Endometrial microvascular endothelial cells (primary cell): ENCODE results near the gene ARF1. TPM values are rescaled to one million over a fixed set of nuclear protein-coding genes. Genes with fewer than 3 reads are reported as not detected.
"Not testable (repeated sequence)": the region's sequence is repeated elsewhere in the genome, so short reads cannot be mapped to it uniquely, and the experiment has no call there.

Source experiments
- in situ Hi-C: cut with HindIII; loops from 2 replicates; pipeline ENCODE4 v1.10.0; 2017; ENCODE audit warnings: low sequenced_read_pairs, low pct_unique_long_range_greater_than_20kb; ENCODE audit errors: inconsistent ontology term
- total RNA-seq: library from RNA; depleted of rRNA; stranded (reverse); fragments of >200 nt; gene quantifications from one replicate; pipeline ENCODE4 v1.2.3, GENCODE V29; 2015; ENCODE audit errors: inconsistent ontology term

The ARF1 gene
- total RNA-seq, 1 donor from 2014 or later = 572 TPM

DNA sequence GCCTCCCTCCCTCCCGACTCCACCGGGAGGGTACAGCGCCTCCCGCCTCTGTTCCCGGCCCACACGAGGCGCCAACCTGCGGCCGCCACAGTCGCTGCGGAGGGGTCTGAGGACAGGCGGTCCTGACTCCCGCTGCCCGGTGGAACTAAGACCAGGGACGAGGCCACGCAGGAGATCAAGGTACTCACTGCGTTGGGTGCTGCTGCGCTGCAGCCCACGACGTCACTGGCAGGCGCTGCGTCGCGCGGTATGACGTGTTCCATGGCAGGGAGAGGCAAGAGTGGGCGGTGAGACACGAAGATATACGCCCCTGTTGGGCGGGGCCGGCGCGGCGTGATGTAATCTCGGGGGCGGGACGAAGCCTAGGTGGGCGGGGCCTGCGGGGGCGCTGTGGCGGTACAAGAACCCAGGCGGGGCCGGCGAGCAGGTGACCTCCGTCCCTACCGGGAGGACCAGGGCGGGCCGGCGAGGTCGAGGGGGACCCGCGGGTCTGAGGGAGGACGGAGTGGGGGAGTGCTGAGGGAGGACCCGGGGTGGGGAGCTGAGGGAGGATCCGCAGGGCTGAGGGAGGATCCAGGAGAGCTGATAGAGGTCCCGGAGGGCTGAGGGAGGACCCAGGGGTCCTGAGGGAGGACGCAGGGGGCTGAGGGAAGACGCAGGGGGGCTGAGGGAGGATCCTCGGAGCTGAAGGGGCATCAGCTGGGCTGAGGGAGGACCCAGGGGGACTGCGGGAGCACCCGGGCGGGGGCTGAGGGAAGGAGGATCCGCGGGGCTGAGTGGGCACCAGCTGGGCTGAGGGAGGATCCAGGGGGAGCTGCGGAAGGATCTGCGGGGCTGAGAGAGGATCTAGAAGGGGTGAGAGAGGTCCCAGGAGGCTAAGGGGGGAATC, 26.8 kb downstream of the ARF1 start, which contains the start of gene MRPL55:
TSS of gene MRPL55 (minus strand) at position 227 of the 889 bp plus-strand sequence. CDS start 1,039 bp downstream, outside the sequence.
- in situ Hi-C loops = no loop called here

DNA sequence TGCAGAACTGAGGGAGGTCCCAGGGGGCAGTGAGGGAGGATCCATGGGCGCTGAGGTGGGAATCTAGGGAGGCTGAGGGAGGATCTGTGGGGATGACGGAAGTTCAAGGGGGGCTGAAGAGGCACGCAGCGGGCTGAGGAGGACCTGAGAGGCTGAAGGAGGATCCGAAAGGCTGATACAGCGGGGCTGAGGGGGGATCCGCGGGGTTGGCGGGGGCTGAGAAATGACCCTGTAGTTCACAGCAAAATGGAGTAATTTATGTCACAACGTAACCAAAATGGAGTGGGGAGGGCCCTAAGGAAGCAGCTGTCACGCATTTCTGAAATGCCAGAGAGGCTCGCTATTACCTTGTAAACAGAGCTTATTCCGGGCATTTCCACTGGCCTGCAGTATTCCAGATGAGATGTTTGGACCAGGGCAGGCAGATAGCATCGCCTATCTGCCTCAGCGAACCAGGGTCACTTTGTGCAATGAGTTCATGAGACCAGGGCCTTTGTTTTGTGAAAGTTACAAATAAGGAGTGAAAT, 27.5 kb downstream of the ARF1 start:
- in situ Hi-C loops = no loop called here

DNA sequence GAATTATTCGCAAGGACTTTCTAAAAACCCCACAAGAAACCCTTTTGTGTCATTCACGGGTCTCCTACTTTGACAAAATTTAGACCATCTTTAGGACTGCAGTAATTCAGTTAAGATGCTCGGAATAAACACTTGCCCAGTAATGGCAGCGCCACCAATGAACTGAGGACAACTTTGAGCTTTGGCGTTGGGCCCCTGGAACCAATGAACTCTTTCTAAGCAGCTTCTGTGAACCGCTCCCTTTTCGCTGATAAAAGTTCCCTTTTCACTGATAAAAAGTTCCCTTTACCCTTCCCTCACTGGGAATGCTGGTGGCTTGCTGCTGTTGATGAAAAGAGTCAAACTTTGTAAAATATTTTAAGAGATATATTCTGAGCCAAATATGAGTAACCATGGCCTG, 28.0 kb downstream of the ARF1 start:
- in situ Hi-C loops = no loop called here

DNA sequence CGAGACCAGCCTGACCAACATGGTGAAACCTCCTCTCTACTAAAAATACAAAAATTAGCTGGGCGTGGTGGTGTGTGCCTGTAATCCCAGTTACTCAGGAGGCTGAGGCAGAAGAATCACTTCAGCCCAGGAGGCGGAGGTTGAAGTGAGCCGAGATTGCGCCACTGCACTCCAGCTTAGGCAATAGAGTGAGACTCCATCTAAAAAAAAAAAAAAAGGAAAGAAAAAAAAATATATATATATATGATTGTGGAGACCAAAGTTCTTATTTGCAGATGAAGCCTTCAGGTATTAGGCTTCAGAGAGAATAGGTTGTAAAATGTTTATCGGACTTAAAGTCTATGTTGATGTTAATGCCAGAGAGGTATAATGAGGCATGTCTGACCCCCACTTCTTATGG, 28.8 kb downstream of the ARF1 start:
- in situ Hi-C loops = not testable (repeated sequence)

DNA sequence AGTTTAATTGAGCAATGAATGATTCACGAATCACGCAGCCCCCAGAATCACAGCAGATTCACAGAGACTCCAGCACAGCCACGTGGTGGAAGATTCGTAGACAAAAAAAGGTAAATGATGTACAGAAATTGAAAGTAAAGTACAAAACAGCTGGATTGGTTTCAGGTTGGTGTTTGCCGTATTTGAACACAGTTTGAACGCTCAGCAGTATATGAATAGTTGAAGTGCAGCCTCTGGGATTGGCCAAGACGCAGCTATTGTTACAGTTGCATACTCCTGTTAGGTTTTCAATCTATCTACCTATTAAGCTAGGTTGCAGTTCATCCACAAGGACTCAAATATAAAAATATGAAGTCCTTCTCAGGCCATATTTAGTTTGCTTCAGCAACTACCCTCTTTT, 29.7 kb downstream of the ARF1 start:
- in situ Hi-C loops = no loop called here

DNA sequence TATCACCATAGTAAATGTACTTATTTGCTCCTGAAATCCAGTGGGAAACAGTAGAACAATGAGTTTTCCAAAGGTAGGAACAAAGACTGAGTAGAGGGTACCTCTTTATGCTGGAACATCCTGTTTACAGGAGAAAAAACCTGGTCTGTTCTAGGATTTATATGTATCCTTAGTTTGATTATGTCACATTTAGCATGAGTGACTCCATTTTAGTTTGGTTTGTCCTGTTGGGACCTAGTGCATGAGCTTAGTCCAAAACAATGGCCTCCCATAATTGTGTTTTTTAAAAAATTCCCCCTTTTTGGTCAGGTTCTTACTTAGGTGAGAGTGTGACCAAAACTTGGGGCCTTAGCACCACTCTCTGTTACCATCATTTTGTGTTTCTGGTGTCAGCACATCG, 30.1 kb downstream of the ARF1 start:
- in situ Hi-C loops = no loop called here

DNA sequence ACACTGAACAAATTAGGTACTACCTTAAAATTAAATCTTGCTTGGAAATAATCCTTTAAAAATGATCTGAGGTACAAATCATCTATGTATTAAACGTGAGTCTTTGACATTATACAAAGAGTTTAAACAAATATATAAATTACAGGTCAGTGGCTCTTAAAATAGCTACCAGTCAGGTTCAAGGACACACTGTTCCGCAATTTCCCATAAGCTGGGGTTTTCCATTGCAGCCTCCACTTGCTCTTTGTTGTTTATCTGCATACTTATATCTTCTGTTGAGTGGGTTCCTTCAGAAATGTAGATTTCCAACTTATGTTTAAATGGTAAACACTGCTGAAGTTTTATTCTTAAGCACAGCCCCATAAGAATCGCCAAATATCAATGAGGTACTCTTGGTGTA, 32.3 kb downstream of the ARF1 start:
- in situ Hi-C loops = no loop called here

DNA sequence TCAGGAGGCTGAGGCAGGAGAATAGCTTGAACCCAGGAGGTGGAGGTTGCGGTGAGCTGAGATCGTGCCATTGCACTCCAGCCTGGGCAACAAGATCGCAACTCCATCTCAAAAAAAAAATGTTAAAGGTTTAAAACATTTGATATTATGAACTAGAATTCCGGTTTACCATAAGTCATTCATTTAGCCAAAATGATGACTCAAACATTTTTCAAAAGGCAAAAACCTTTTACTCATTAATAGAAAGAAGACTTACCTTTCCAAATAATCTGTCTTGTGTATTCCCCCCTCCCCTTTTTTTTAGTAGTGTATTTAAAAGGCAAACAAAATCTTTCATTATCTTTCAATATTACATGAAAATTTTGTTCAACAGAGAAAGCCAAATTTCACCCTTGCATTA, 34.8 kb downstream of the ARF1 start:
- in situ Hi-C loops = no loop called here

DNA sequence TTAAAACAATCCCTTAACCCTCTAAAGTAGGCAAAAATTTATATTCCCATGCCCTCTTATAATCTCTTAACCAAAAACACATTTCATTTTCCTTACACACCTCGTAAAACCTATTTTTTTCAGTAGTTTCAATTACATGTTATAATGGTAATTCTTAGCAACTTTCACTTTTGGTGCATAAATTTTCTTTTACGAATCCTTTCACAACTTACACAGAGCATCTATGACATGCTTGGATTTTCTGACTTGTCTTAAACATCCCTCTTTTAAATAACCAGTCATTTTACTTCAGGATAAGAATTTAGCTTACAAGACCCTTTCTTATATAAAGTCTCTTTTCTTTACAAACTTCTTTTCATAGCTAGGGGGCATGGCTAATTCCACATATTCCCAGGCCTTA, 35.5 kb downstream of the ARF1 start:
- in situ Hi-C loops = no loop called here

DNA sequence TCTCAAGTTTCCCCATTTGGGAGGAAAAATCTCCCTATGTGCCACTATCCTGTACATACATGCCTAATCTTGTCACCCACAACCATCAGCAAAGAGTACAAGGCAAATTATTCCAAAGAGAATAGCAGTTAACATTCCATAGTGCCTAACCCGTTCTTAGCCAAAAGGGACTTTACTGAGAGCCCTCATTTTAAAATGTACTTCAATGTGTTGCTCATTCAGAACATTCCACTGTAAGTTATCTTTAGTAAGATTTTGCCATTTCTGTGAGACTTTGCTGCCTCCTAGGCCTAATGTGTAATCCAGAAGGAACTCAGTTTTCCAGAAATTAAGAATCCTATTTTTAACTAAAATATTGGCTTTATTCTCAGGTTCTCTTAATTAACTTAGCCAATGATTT, 37.8 kb downstream of the ARF1 start:
- in situ Hi-C loops = no loop called here

DNA sequence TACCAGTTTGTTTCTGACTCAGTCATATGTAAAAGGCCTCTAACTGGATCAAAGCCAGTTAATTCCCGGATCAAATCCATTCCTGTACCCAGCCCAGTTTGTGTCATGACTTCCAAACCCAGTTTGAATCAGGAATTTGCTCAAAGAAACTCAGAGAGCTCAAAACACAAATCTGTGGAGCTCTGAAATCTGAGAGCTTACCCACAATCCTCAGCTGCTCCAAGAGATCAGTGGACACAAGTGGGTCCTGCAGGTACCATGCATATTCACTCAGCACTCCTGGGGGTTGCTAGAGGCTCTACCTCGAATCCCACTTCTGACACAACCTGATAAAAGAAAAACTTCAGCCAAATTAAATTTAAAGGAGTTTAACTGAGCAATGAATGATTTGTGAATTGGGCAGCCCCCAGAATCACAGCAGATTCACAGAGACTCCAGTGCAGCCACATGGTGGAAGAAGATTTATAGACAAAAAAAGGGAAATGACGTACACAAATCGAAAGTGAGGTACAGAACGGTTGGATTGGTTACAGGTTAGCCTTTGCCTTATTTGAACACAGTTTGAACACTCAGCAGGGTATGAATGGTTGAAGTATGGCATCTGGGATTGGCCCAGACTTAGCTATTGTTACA, 38.5 kb downstream of the ARF1 start:
- in situ Hi-C loops = no loop called here

DNA sequence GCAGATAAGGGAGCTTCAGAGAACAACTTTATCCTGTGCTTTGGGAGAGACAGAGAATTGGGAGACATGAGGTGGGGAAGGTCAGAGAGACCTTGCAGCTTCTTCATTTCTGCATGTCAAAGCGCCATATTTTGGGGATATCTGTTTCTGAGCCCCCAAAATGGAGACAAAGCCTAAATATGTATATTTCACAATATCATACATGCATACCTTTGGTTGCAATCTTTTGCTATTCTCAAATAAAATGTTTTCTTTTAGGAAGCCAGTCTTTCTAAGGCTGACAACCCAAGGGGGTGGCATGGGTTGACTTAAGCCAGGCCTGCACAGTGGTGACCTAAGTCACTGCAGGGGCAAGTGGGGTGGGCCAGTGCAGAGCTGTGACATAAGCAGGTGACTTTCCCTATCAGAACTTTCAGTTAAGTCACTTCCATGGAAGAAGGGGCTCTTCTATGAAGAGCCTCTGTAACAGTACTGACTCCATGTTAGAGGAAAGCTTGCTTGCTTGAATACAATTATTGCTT, 40.5 kb downstream of the ARF1 start:
- in situ Hi-C loops = no loop called here

DNA sequence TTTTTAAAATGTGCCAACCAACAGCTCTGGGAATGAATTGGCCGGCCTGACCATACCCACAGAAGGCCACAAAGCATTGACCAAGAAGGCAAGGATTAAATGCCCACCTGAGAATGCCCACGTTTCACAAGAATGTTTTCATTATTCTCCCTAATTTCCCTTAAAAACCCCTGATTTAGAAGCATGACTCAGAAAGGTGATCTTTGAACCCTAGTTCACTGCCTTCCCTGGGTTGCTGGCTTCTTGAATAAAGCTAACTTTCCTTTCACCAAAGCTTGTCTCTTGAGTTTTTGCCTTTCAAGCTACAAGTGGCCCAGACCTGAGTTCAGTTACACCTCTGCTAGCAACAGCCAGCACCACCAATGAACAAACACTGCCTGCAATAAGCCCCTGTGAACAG, 41.0 kb downstream of the ARF1 start:
- in situ Hi-C loops = no loop called here

DNA sequence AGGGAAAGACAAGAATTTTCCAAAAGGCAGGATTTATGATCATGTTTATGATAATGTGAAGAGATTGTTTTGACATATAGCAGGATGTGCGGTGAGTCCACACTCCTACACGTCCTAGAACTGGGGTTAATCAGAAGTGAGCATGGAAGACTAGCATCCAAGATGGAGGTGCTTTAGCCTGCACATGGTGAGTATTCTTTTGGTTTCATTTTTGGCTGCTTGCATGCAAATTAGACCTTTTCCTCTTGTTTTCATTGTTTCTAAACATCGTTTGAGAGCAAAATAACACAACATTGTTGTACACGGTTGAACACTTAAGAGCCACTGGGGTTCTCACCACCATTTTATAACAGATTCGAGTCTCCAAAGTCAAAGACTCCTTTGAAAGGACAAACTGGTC, 42.7 kb downstream of the ARF1 start:
- in situ Hi-C loops = no loop called here

DNA sequence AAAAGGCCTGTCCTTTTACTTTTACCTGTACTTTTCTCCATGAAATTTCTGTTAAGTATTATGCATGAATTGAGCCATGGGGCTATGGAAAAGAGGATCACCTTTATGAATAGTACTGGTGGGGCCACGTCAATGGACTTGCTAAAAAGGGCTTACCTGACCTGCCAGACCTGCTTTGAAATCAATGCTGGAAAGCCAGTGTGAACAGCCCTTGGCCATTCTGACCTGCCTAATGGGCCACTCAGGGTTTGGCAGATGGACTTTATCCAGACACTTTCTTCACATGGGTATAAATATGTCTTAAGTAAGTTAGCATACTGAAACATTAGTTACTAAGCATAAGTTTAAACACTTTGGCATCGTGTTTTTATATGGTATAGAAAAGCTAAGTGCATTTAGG, 49.3 kb downstream of the ARF1 start:
- in situ Hi-C loops = no loop called here

DNA sequence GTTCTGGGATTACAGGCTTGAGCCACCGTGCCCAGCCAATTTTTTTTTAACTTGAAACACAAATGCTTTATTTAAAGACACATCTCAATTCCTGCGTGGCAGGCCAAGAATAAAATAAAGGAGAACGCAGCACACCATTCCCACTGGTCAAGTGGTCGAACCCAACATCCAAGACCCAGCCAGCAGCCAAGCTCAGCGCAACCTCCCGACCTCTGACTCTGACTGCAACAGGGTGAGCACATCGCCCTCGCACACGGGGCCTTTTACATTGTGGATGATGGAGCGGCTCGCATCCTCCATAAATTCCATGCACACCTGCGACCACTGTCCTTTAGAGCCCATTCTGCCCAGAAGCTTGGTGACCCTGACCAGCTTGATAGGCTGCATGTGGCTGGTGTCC, 52.1 kb downstream of the ARF1 start:
- in situ Hi-C loops = no loop called here

DNA sequence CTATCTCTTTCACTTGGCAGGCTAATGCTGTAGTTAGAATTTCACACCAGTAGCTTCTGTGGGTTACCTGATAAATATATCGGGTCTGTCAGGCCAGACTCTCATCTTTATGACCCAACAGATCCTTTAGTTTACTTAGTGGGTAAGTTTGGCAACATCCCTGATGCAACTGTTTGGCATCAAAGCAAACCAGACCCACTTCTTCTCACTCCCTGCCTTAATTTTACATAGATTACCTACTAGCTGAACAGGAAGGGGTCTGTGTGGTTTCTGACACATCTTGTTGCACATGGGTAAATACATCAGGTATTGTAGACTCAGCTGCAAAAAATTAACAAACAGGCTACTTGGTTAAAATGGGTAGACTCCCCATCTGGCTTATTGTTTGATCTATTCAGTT, 54.4 kb downstream of the ARF1 start:
- in situ Hi-C loops = no loop called here

DNA sequence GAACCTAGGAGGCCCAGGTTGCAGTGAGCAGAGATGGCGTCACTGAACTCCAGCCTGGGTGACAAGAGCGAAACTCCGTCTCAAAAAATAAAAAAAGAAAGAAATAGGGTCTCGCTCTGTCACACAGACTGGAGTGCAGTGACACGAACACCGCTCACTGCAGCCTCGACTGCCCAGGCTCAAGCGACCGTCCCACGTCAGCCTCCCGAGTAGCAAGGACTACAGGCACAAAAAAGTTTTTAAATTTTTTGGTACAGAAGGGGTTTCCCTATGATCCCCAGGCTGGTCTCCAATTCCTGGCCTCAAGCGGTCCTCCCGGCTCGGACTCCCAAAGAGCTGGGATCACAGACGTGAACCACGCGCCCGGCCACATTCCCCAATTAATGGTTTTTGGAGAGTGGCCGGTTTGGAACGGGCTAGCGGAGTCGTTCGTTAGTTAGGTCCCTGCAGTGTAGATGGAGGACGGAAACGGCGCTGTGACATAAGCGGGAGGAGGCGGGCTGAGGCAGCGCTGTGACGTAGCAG, 57.0 kb downstream of the ARF1 start:
- in situ Hi-C loops = no loop called here

DNA sequence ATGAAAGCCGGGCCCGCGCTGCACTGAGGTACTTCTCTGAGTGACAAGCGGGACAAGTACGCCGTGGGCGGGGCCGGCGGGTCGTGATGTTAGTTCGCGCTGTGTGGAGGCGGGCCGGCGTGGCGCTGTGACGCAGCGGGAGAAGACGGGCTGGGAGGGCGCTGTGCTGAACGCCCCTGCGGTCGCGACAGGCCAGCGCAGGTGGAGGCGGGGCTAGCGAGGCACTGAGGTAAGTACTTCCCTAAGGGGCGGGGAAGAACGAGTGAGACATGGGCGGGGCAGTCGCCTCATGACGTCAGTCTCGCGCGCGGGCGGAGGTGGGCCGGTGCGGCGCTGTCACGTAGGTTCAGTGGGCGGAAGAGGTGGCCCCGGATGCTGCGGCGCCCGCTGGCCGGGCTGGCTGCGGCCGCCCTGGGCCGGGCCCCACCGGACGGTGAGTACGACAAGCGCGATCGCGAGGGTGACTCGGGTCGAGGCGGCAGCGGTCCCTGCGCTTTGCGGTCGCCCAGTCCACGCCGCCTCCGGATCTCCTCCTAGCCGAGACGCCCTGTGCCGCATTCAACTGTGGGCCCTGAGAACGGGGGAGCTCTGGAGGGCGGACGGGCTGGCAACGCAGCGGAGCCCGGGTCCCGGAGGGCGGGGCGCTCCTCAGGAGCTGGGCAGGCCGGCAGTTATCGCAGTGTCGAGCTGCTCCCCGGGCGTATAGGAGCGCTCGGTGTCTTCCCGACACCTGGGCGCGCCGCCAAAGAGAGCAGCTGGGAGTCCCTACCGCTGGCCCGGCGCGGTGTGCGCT, 57.6 kb downstream of the ARF1 start, which contains the start of gene GUK1:
TSS of gene GUK1 (plus strand) at position 349 of the 793 bp plus-strand sequence. CDS start at position 373, 24 bp downstream.
- in situ Hi-C loops = no loop called here
